ENCODE data around the gene WDR27. TPM values are rescaled to one million over a fixed set of nuclear protein-coding genes. Genes with fewer than 3 reads are reported as not detected.
"Not testable (repeated sequence)": the region's sequence is repeated elsewhere in the genome, so short reads cannot be mapped to it uniquely, and the experiment has no call there.

The WDR27 gene
- total RNA-seq, 2 experiments from 2014 or later, result 48.8 to 49.6 TPM

DNA sequence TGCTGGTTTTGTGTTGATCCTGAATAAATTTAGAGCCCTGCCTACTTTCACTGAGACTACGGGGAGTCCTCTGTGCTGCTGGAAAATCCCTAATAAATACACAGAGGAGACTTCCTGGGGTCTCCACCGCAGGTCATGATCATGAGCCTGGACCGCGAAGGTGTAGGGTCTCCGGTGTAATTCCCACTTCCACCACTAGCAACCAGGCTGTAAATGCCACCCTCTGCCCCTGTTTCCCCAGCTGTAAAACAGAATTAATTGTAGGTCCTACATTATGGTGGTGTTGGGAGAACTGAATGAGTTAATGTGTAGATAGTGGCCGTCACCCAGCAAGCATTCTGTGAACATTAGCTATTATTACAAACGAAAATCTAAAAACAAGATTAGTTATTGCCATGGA lies 256.6 kb downstream of the WDR27 start:
- DNase-seq (no peak), ATAC-seq (no peak)
- ChIA-PET POLR2A (no interaction called here), CTCF (interaction anchor here (0.9 to 1.8 kb wide), 5 partner anchors 9 to 143 kb away, joined by 3 to 5 read pairs (median 3); no protein-coding TSS in a partner anchor)
- H3K27ac Mint-ChIP-seq, result no peak overlapping the region
- H3K9me3 Mint-ChIP-seq, result no peaks in the 10 kb centered on the region
- H3K4me3 Mint-ChIP-seq, result no peak overlapping the region
- TF ChIP-seq, protein P1, sequence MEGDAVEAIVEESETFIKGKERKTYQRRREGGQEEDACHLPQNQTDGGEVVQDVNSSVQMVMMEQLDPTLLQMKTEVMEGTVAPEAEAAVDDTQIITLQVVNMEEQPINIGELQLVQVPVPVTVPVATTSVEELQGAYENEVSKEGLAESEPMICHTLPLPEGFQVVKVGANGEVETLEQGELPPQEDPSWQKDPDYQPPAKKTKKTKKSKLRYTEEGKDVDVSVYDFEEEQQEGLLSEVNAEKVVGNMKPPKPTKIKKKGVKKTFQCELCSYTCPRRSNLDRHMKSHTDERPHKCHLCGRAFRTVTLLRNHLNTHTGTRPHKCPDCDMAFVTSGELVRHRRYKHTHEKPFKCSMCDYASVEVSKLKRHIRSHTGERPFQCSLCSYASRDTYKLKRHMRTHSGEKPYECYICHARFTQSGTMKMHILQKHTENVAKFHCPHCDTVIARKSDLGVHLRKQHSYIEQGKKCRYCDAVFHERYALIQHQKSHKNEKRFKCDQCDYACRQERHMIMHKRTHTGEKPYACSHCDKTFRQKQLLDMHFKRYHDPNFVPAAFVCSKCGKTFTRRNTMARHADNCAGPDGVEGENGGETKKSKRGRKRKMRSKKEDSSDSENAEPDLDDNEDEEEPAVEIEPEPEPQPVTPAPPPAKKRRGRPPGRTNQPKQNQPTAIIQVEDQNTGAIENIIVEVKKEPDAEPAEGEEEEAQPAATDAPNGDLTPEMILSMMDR (IDR thresholded peaks at IDR 0.05), result no peak
- H3K27me3 Mint-ChIP-seq, result peaks cover 6% of the 10 kb centered on the region
- intact Hi-C loops (cut with micrococcal nuclease), result no loop called here
- no peaks in the 10 kb centered on the region for H3K4me1 Mint-ChIP-seq (ENCODE audit: low read depth)
- H3K36me3 Mint-ChIP-seq (ENCODE audit: low read depth), result no peaks in the 10 kb centered on the region

DNA sequence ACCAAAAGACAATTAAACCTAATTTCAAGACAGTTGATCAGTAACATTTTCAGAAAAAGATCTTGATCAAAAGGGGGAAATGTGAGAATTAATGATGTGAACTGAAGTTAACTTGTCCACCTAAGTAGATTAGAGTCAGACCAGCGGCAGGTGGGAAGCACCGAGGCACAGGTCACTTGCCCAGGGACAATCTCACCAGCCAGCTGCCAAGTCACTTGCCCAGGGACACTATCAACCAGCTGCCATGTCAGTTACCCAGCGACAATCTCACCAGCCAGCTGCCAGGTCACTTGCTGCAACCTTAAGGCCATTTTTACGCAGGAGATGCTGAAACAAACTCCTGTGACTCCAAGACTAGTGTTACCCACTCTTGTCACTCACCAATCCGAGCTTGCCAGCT lies 260.5 kb downstream of the WDR27 start:
- no peak overlapping the region for H3K27ac Mint-ChIP-seq
- no peaks in the 10 kb centered on the region for H3K9me3 Mint-ChIP-seq
- TF ChIP-seq, protein P1 (IDR thresholded peaks at IDR 0.05), result no peak
- no peaks in the 10 kb centered on the region for H3K4me1 Mint-ChIP-seq (ENCODE audit: low read depth)
- DNase-seq (no peak), ATAC-seq (no peak)
- no peak overlapping the region for H3K4me3 Mint-ChIP-seq
- peaks cover 9% of the 10 kb centered on the region for H3K27me3 Mint-ChIP-seq
- H3K36me3 Mint-ChIP-seq (ENCODE audit: low read depth), result no peaks in the 10 kb centered on the region
- ChIA-PET POLR2A (no interaction called here), CTCF (no interaction called here)
- intact Hi-C loops (cut with micrococcal nuclease), result no loop called here

DNA sequence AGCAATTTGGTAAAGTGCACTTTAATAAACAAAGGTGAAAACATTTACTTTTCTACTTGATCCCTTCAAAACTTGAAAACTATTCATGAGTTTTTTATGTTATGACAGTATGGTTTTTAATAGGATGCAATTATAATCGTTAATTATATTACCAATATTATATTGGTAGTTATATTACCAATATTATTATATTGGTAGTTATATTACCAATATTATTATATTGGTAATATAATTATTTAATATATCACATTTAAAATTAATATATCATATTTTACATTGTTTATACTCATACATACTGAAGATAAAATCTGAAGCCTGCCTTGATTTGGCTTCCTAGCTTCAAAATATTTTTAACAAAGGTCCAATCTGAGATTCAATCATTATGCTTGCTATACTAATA lies 262.1 kb downstream of the WDR27 start:
- no peaks in the 10 kb centered on the region for H3K9me3 Mint-ChIP-seq
- DNase-seq (no peak), ATAC-seq (no peak)
- H3K4me3 Mint-ChIP-seq, result no peak overlapping the region
- ChIA-PET POLR2A (no interaction called here), CTCF (interaction anchor here (1.3 kb wide), 1 partner anchor 22 kb away, joined by 3 read pairs; no protein-coding TSS in a partner anchor)
- no peaks in the 10 kb centered on the region for H3K4me1 Mint-ChIP-seq (ENCODE audit: low read depth)
- H3K27me3 Mint-ChIP-seq, result peaks cover 9% of the 10 kb centered on the region
- intact Hi-C loops (cut with micrococcal nuclease), result no loop called here
- H3K36me3 Mint-ChIP-seq (ENCODE audit: low read depth), result no peaks in the 10 kb centered on the region
- H3K27ac Mint-ChIP-seq, result no peak overlapping the region
- TF ChIP-seq, protein P1 (IDR thresholded peaks at IDR 0.05), result no peak

DNA sequence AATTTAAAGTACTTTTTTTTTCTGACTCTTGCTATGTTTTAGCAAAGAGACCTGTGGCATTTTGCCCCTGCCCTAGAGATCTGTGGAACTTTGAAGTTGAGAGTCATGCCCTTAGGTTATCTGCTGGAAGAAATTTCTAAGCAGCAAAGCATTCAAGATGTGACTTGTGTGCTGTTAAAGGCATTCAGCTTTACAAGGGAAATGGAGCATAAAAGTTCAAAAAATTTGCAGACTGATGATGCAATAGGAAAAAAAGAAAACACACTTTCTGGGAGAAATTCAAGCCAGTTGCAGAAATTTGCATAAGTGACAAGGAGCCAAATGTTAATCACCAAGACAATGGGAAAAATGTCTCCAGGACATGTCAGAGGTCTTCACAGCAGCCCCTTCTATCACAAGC lies 267.3 kb downstream of the WDR27 start:
- H3K4me1 Mint-ChIP-seq (ENCODE audit: low read depth); H3K27me3 Mint-ChIP-seq; H3K27ac Mint-ChIP-seq; H3K4me3 Mint-ChIP-seq; intact Hi-C loops (cut with micrococcal nuclease); DNase-seq; H3K36me3 Mint-ChIP-seq (ENCODE audit: low read depth); ATAC-seq; POLR2A ChIA-PET: not testable (repeated sequence)
- CTCF ChIA-PET, result interaction anchor here (1.7 kb wide), 1 partner anchor 12 kb away, joined by 3 read pairs; no protein-coding TSS in a partner anchor
- H3K9me3 Mint-ChIP-seq, result peaks cover 22% of the 10 kb centered on the region

DNA sequence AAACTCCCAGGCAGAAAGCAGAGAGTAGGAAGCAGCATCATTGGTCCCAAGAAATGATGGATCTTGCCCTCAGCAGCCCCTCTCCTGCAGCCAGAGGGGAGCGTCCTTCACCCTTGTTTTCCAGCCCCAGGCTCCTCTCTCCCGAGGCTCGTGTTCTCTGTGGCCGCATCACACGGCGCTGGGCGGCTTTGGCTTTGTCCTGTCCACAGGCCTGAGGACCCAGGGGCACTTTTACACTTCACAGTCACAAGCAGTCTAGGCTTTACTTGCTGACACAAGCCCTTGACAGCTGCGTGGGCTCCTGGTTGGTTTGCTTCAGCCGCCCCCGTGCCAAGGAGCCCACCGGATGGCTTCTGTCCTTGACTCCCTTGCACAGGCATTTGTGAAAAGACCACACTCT lies 272.8 kb downstream of the WDR27 start:
- H3K4me3 Mint-ChIP-seq, result no peak overlapping the region
- peaks cover 1% of the 10 kb centered on the region for H3K27me3 Mint-ChIP-seq
- ChIA-PET POLR2A (no interaction called here), CTCF (no interaction called here)
- ATAC-seq (no peak), DNase-seq (no peak)
- H3K36me3 Mint-ChIP-seq (ENCODE audit: low read depth), result no peaks in the 10 kb centered on the region
- TF ChIP-seq, protein P1 (IDR thresholded peaks at IDR 0.05), result no peak
- H3K4me1 Mint-ChIP-seq (ENCODE audit: low read depth), result no peaks in the 10 kb centered on the region
- H3K9me3 Mint-ChIP-seq, result peaks cover 17% of the 10 kb centered on the region
- no peak overlapping the region for H3K27ac Mint-ChIP-seq
- intact Hi-C loops (cut with micrococcal nuclease), result no loop called here

DNA sequence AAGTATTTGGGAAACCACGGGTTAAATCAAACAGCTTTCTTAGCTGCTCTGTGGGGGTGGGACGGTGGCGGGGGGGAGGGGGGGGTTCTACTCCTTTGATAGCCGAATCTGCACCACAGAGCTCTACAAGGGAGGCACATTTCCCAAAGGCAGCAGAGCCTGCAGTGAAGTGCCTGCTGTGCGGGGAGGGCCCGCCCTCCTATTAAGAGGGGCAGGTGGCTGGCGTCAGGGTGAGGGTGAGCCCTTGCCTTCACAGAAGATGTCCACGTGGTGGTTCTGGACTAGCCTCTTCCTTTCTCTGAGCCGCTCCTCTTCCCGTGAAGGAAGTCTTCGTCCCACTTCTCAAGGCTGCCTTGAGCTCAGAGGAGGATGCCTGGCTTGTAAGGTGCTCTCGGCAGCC lies 273.3 kb downstream of the WDR27 start:
- TF ChIP-seq, protein P1 (IDR thresholded peaks at IDR 0.05), result no peak
- Mint-ChIP-seq H3K27ac (no peak overlapping the region), H3K4me3 (no peak overlapping the region), H3K27me3 (peaks cover 1% of the 10 kb centered on the region), H3K36me3 (ENCODE audit: low read depth) (no peaks in the 10 kb centered on the region), H3K4me1 (ENCODE audit: low read depth) (no peaks in the 10 kb centered on the region), H3K9me3 (peaks cover 17% of the 10 kb centered on the region)
- POLR2A ChIA-PET, result no interaction called here
- CTCF ChIA-PET, result no interaction called here
- intact Hi-C loops (cut with micrococcal nuclease), result no loop called here
- DNase-seq (no peak), ATAC-seq (no peak)
